Spleen (tissue), 11 donors: ENCODE data around the gene UGT1A10. TPM values are rescaled to one million over a fixed set of nuclear protein-coding genes. Genes with fewer than 3 reads are reported as not detected.

ENCODE experiments used
- DNase-seq: peaks from one replicate; pipeline ENCODE4 v3.0.0-alpha.2; 2020
- H3K27ac ChIP-seq, 8 donors: fragments of 200-600 bp; sonication (generic) in 7 of 8; 1 replicate in 4 of 8; 2 replicates in 4 of 8; pipeline versions ENCODE4 v1.5.0 to v1.8.0; 2016 to 2021; ENCODE audit warnings: inconsistent platforms in 4 of 8, mild to moderate bottlenecking in 4 of 8, moderate library complexity in 1 of 8
- H3K27me3 ChIP-seq, 7 donors: fragments of 200-600 bp; sonication (generic) in 6 of 7; replicated peaks in 1 of 7; 1 replicate in 4 of 7; 2 replicates in 3 of 7; pipeline versions ENCODE4 v1.5.0 to v1.8.0; 2016 to 2021; ENCODE audit warnings: inconsistent platforms in 3 of 7, mild to moderate bottlenecking in 1 of 7
- H3K36me3 ChIP-seq, 6 donors: fragments of 200-600 bp; sonication (generic) in 5 of 6; 1 replicate in 4 of 6; 2 replicates in 2 of 6; pipeline versions ENCODE4 v1.5.0 to v1.8.0; 2016 to 2021; ENCODE audit warnings: inconsistent platforms in 2 of 6
- H3K4me1 ChIP-seq, 6 donors: fragments of 200-600 bp; sonication (generic) in 5 of 6; 1 replicate in 3 of 6; 2 replicates in 3 of 6; pipeline versions ENCODE4 v1.5.0 to v1.8.0; 2016 to 2021; ENCODE audit warnings: inconsistent platforms in 3 of 6
- H3K4me3 ChIP-seq, 8 donors: fragments of 200-600 bp; sonication (generic) in 7 of 8; 1 replicate in 4 of 8; 2 replicates in 4 of 8; pipeline versions ENCODE4 v1.5.0 to v1.8.0; 2016 to 2021; ENCODE audit warnings: inconsistent platforms in 4 of 8, mild to moderate bottlenecking in 4 of 8, moderate library complexity in 2 of 8
- H3K9me3 ChIP-seq, 8 donors: fragments of 200-600 bp; sonication (generic) in 7 of 8; 1 replicate in 4 of 8; 2 replicates in 4 of 8; pipeline versions ENCODE4 v1.5.0 to v1.8.0; 2016 to 2021; ENCODE audit warnings: inconsistent platforms in 4 of 8
- CTCF ChIP-seq, 11 experiments: fragments of 200-600 bp in 7 of 11; fragments of 450-650 bp in 4 of 11; sonication (generic) in 4 of 11; IDR thresholded peaks in 8 of 11; conservative IDR thresholded peaks in 3 of 11; 1 replicate in 7 of 11; 2 replicates in 4 of 11; pipeline versions ENCODE4 v1.4.0 to v1.8.0; 2016 to 2021; ENCODE audit warnings: antibody characterized with exemption in 11 of 11, inconsistent platforms in 4 of 11, mild to moderate bottlenecking in 1 of 11
- POLR2A ChIP-seq, 3 donors: fragments of 450-650 bp; IDR thresholded peaks; one replicate each; pipeline ENCODE4 v1.5.1; 2017; ENCODE audit warnings: antibody characterized with exemption in 3 of 3, mild to moderate bottlenecking in 1 of 3
- POLR2AphosphoS5 ChIP-seq, 3 donors: sonication (generic); formaldehyde crosslinking; IDR thresholded peaks; one replicate each; pipeline ENCODE4 v1.5.1; 2017; ENCODE audit warnings: antibody characterized with exemption in 3 of 3
- WGBS, 5 donors: extraction: QIAGEN DNeasy Blood & Tissue Kit in 3 of 5; methylation state at CpG; one replicate each; pipeline versions ENCODE4 v1.1.5 to v1.1.7; 2013 to 2018; 5-methylcytosine and 5-hydroxymethylcytosine counted together
- intact Hi-C: fragments of 100-400 bp; cut with DNase I; formaldehyde crosslinking; loops from one replicate; pipeline ENCODE4 v1.15.0; 2023; ENCODE audit warnings: low total_unique reads
- polyA plus RNA-seq, 3 donors: library from polyadenylated mRNA; stranded (reverse); fragments of 200-250 nt; gene quantifications; one replicate each; pipeline ENCODE4 v1.2.1, GENCODE V29; 2013
- total RNA-seq, 7 donors: library from RNA; depleted of rRNA in 3 of 7; stranded (reverse); fragments of >200 nt in 3 of 7; fragmentation: NEBNext Ultra II Directional in 4 of 7; extraction: Animal tissue kit (Norgen Biotek cat#: 25700) in 4 of 7; gene quantifications; one replicate each; pipeline versions ENCODE4 v1.1.0 to v1.2.1, GENCODE V29; 2016 to 2021
- donor health status: healthy with polysubstance abuse.
- donor health status: DM: no; HTN: no; CAD: no; lungs with moderate emphysema.
- donor health status: DM: no; HTN: no; CAD: no.
- donor health status: Bipolar disorder and iron deficiency.
- donor health status: healthy.
- donor health status: DM: no; HTN: no; CAD: no.
- donor health status: DM: yes; HTN: yes; CAD: no.

The UGT1A10 gene
- total and polyA plus RNA-seq, 10 donors = 0.03 TPM; not detected in 9

DNA sequence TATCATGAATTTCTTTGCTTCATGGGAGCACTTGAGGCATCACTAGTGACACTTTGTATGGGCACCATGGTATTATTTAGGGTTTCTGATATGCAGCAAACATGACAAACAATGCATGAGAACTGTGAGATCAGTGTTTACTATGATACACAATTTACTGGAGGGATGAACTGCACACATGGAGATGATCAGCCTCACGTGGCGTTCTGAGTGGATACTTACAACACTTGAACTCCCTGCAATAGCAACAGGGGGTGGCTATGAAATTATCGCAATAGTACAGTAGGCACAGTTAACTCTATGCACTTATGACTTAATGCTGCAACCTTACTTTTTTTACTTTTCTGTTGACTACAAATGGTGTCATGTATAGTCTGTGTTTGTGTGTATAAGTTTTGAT lies 37.3 kb upstream of the UGT1A10 start:
- Histone ChIP-seq H3K9me3 (peaks cover 0 to 7% (median 0%) of the 10 kb centered on the region in 8 donors), H3K36me3 (no peaks in the 10 kb centered on the region), H3K27ac (no peak overlapping the region), H3K4me3 (no peak overlapping the region), H3K27me3 (peaks cover 0 to 7% (median 0%) of the 10 kb centered on the region in 7 donors), H3K4me1 (no peaks in the 10 kb centered on the region)
- intact Hi-C loops = no loop called here
- 72 to 92% (median 82%) methylated on average over 3 of the region's 3 CpGs for WGBS, 5 donors
- DNase-seq = no peak
- no peak for TF ChIP-seq POLR2AphosphoS5 (IDR thresholded peaks at IDR 0.05)
- TF ChIP-seq POLR2A (IDR thresholded peaks at IDR 0.05) = no peak
- no peak for TF ChIP-seq CTCF (IDR thresholded peaks at IDR 0.05 in 8 of 11, conservative IDR thresholded peaks at IDR 0.05 in 3 of 11)

DNA sequence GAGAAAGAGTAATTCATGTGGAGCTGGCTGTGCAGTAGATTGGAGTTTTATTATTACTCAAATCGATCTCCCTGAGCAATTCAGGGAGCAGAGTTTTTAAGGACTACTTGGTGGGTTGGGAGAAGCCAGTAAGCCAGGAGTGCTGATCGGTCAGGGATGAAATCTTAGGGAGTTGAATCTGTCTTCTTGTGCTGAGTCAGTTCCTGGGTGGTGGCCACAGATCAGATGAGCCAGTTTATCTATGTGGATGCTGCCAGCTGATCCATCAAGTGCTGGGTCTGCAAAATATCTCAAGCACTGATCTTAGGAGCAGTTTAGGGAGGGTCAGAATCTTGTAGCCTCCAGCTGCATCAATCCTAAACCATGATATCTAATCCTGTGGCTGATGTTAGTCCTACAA lies 35.9 kb upstream of the UGT1A10 start:
- no peak for DNase-seq
- no peaks in the 10 kb centered on the region for H3K4me1 ChIP-seq
- H3K27ac ChIP-seq = no peak overlapping the region
- intact Hi-C loops = no loop called here
- 71 to 83% (median 79%) methylated on average over 2 of the region's 2 CpGs for WGBS, 5 donors
- no peaks in the 10 kb centered on the region for H3K36me3 ChIP-seq
- peaks cover 0 to 7% (median 0%) of the 10 kb centered on the region in 7 donors for H3K27me3 ChIP-seq
- peaks cover 0 to 7% (median 0%) of the 10 kb centered on the region in 8 donors for H3K9me3 ChIP-seq
- no peak overlapping the region for H3K4me3 ChIP-seq
- no peak for TF ChIP-seq POLR2AphosphoS5 (IDR thresholded peaks at IDR 0.05)
- no peak for TF ChIP-seq CTCF (IDR thresholded peaks at IDR 0.05 in 8 of 11, conservative IDR thresholded peaks at IDR 0.05 in 3 of 11)
- no peak for TF ChIP-seq POLR2A (IDR thresholded peaks at IDR 0.05)

DNA sequence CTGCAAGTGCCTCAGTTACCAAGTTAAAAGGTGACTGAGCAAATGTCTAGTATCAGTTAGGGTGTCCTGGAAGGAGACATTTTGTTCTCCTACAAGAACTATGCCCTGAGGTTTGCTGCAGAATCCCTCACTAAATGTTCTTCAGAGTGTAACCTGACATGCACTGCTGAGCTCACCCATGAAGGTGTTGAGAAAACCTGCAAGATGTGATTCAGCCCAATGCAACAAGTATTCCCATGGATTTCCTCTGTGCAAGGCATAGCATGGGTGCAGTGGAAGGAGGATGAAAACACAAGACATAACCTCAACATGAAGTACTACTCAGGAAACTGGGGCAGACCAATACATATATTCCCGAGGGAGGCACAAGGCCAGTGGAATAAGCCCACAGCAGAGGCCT lies 34.2 kb upstream of the UGT1A10 start:
- TF ChIP-seq CTCF (IDR thresholded peaks at IDR 0.05 in 8 of 11, conservative IDR thresholded peaks at IDR 0.05 in 3 of 11) (no peak), POLR2AphosphoS5 (IDR thresholded peaks at IDR 0.05) (no peak), POLR2A (IDR thresholded peaks at IDR 0.05) (no peak)
- Histone ChIP-seq H3K4me3 (no peak overlapping the region), H3K9me3 (peaks cover 0 to 7% (median 0%) of the 10 kb centered on the region in 8 donors), H3K27me3 (peaks cover 0 to 7% (median 0%) of the 10 kb centered on the region in 7 donors), H3K4me1 (no peaks in the 10 kb centered on the region), H3K27ac (no peak overlapping the region), H3K36me3 (no peaks in the 10 kb centered on the region)
- no peak for DNase-seq
- intact Hi-C loops = no loop called here
- 70 to 87% (median 79%) methylated on average over 1 of the region's 1 CpG for WGBS, 5 donors

DNA sequence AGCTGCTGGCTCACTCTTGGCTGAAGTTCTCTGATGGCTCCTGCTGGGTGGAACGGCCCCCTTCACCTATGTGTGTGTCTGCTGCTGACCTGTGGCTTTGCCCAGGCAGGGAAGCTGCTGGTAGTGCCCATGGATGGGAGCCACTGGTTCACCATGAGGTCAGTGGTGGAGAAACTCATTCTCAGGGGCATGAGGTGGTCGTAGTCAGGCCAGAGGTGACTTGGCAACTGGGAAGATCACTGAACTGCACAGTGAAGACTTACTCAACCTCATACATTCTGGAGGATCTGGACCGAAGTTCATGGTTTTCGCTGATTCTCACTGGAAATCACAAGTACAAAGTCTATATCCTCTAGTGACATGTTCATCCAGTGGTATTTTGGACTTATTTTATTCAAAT lies 32.7 kb upstream of the UGT1A10 start:
- WGBS, 5 donors = 75 to 91% (median 79%) methylated on average over 4 of the region's 4 CpGs
- no peak for TF ChIP-seq POLR2AphosphoS5 (IDR thresholded peaks at IDR 0.05)
- TF ChIP-seq POLR2A (IDR thresholded peaks at IDR 0.05) = no peak
- TF ChIP-seq CTCF (IDR thresholded peaks at IDR 0.05 in 8 of 11, conservative IDR thresholded peaks at IDR 0.05 in 3 of 11) = no peak
- H3K9me3 ChIP-seq = peaks cover 0 to 7% (median 0%) of the 10 kb centered on the region in 8 donors
- H3K36me3 ChIP-seq = no peaks in the 10 kb centered on the region
- intact Hi-C loops = no loop called here
- no peak overlapping the region for H3K27ac ChIP-seq
- peaks cover 0 to 7% (median 0%) of the 10 kb centered on the region in 7 donors for H3K27me3 ChIP-seq
- no peak for DNase-seq
- no peaks in the 10 kb centered on the region for H3K4me1 ChIP-seq
- H3K4me3 ChIP-seq = no peak overlapping the region
